Activated T-cell treated with anti-CD3 and anti-CD28 coated beads for 24 hours (primary cell): Measurements from ENCODE around the gene SIRT5.

Experiments used
- DNase-seq: peaks from one replicate; pipeline ENCODE4 v3.0.0-alpha.2; 2020; ENCODE audit warnings: low read depth

Gene SIRT5

GRCh38 chr6:13553646-13554045 lies 20.8 kb upstream of the SIRT5 start:
- no peak for DNase-seq

- DNase-seq: no peak
These were observed 19.5 kb upstream of the SIRT5 start for GRCh38 chr6:13554929-13555333.

- DNase-seq: no peak
These were observed 16.6 kb upstream of the SIRT5 start for GRCh38 chr6:13557841-13558240.

GRCh38 chr6:13558718-13559117 lies 15.7 kb upstream of the SIRT5 start:
- no peak for DNase-seq

- no peak for DNase-seq
These were observed 15.2 kb upstream of the SIRT5 start for GRCh38 chr6:13559251-13559650.

- no peak for DNase-seq
These were observed 14.3 kb upstream of the SIRT5 start for GRCh38 chr6:13559968-13560650.

GRCh38 chr6:13560651-13561044 lies 13.8 kb upstream of the SIRT5 start:
- DNase-seq: no peak

- DNase-seq: no peak
These were observed 12.7 kb upstream of the SIRT5 start for GRCh38 chr6:13561624-13562267.

GRCh38 chr6:13563009-13563408 lies 11.4 kb upstream of the SIRT5 start:
- no peak for DNase-seq

- DNase-seq: no peak
These were observed 8.5 kb upstream of the SIRT5 start for GRCh38 chr6:13565921-13566320.

GRCh38 chr6:13566500-13566899 lies 7.9 kb upstream of the SIRT5 start:
- no peak for DNase-seq

- DNase-seq: no peak
These were observed 5.4 kb upstream of the SIRT5 start for GRCh38 chr6:13568970-13569369.

- DNase-seq: no peak
These were observed 2.2 kb upstream of the SIRT5 start for GRCh38 chr6:13572240-13572639.

- no peak for DNase-seq
These were observed 1.3 kb upstream of the SIRT5 start for GRCh38 chr6:13572951-13573654.

- peak; percentile 12 for DNase-seq
These were observed 711 bp upstream of the SIRT5 start for GRCh38 chr6:13573669-13574110.

- DNase-seq: peak; percentile 88
These were observed 241 bp upstream of the SIRT5 start for GRCh38 chr6:13574149-13574570.

- no peak for DNase-seq
These were observed 975 bp downstream of the SIRT5 start for GRCh38 chr6:13575377-13575775.

GRCh38 chr6:13576017-13576416 lies 1.6 kb downstream of the SIRT5 start:
- no peak for DNase-seq

GRCh38 chr6:13577926-13578325 lies 3.5 kb downstream of the SIRT5 start:
- DNase-seq: no peak

GRCh38 chr6:13579911-13580310 lies 5.5 kb downstream of the SIRT5 start:
- no peak for DNase-seq

- DNase-seq: no peak
These were observed 7.4 kb downstream of the SIRT5 start for GRCh38 chr6:13581700-13582229.

GRCh38 chr6:13586603-13587542 lies 12.5 kb downstream of the SIRT5 start:
- no peak for DNase-seq
